Endodermal cell (in vitro differentiated cells): ENCODE data around the gene CHKB. TPM values are rescaled to one million over a fixed set of nuclear protein-coding genes. Genes with fewer than 3 reads are reported as not detected.

Experiments used
- DNase-seq: peaks from one replicate; pipeline ENCODE4 v3.0.0-alpha.2; 2017
- H3K27ac ChIP-seq: 2 replicates; pipeline ENCODE4 v1.5.1; 2013; ENCODE audit warnings: mild to moderate bottlenecking, low read depth, low read length, moderate library complexity
- H3K27me3 ChIP-seq: 2 replicates; pipeline ENCODE4 v1.6.1; 2013; ENCODE audit warnings: mild to moderate bottlenecking, low read length, moderate library complexity; ENCODE audit not compliant: insufficient read depth, control insufficient read depth, poor library complexity, severe bottlenecking
- H3K36me3 ChIP-seq: 2 replicates; pipeline ENCODE4 v1.7.0; 2013; ENCODE audit warnings: mild to moderate bottlenecking, low read length, moderate library complexity; ENCODE audit not compliant: control insufficient read depth, insufficient read depth
- H3K4me1 ChIP-seq: one replicate; pipeline ENCODE4 v1.7.0; 2013; ENCODE audit warnings: low read length; ENCODE audit not compliant: control insufficient read depth, insufficient read depth
- H3K4me3 ChIP-seq: 2 replicates; pipeline ENCODE4 v1.5.1; 2013; ENCODE audit warnings: mild to moderate bottlenecking, low read length, moderate library complexity
- H3K9ac ChIP-seq: 2 replicates; pipeline ENCODE4 v1.6.1; 2013; ENCODE audit warnings: mild to moderate bottlenecking, low read length, moderate library complexity; ENCODE audit not compliant: poor library complexity, severe bottlenecking; ENCODE audit errors: extremely low read depth
- H3K9me3 ChIP-seq: 2 replicates; pipeline ENCODE4 v1.6.1; 2013; ENCODE audit warnings: mild to moderate bottlenecking, low read length, moderate library complexity; ENCODE audit not compliant: control insufficient read depth
- H3K27ac Mint-ChIP-seq: 2 replicates; pipeline ENCODE4 v1.8.0; 2020; ENCODE audit warnings: mixed read lengths
- H3K27me3 Mint-ChIP-seq: 2 replicates; pipeline ENCODE4 v1.8.0; 2021; ENCODE audit warnings: mild to moderate bottlenecking, mixed read lengths; ENCODE audit not compliant: insufficient read depth
- H3K36me3 Mint-ChIP-seq: 2 replicates; pipeline ENCODE4 v1.8.0; 2020; ENCODE audit warnings: low read depth, mixed read lengths
- H3K4me1 Mint-ChIP-seq: 2 replicates; pipeline ENCODE4 v1.8.0; 2020; ENCODE audit warnings: mixed read lengths
- H3K4me3 Mint-ChIP-seq: 2 replicates; pipeline ENCODE4 v1.8.0; 2020; ENCODE audit warnings: mild to moderate bottlenecking, moderate library complexity, mixed read lengths
- H3K9me3 Mint-ChIP-seq: 2 replicates; pipeline ENCODE4 v1.8.0; 2020; ENCODE audit warnings: mild to moderate bottlenecking, mixed read lengths
- WGBS, 2 experiments: methylation state at CpG; one replicate each; pipeline versions ENCODE4 v1.1.5 to v1.1.7; 2013; ENCODE audit warnings: missing lambda C conversion rate in 2 of 2, mixed read lengths in 1 of 2; ENCODE audit not compliant: insufficient coverage in 1 of 2, insufficient read length in 1 of 2; 5-methylcytosine and 5-hydroxymethylcytosine counted together
- total RNA-seq, 2 donors: library from RNA; stranded (reverse); fragmentation: NEBNext Ultra II Directional in 1 of 2; extraction: Animal tissue kit (Norgen Biotek cat#: 25700) in 1 of 2; gene quantifications; 2 replicates in 1 of 2; 3 replicates in 1 of 2; pipeline ENCODE4 v1.2.1, GENCODE V29; 2021
- TF ChIP-seq, protein P1 (sequence below): fragments of 200-600 bp; sonication (generic); conservative IDR thresholded peaks from 2 replicates; pipeline ENCODE4 v1.5.0; 2021; ENCODE audit warnings: antibody characterized with exemption, mild to moderate bottlenecking

Gene CHKB
- total RNA-seq, 2 donors from 2014 or later, result 108 TPM

DNA sequence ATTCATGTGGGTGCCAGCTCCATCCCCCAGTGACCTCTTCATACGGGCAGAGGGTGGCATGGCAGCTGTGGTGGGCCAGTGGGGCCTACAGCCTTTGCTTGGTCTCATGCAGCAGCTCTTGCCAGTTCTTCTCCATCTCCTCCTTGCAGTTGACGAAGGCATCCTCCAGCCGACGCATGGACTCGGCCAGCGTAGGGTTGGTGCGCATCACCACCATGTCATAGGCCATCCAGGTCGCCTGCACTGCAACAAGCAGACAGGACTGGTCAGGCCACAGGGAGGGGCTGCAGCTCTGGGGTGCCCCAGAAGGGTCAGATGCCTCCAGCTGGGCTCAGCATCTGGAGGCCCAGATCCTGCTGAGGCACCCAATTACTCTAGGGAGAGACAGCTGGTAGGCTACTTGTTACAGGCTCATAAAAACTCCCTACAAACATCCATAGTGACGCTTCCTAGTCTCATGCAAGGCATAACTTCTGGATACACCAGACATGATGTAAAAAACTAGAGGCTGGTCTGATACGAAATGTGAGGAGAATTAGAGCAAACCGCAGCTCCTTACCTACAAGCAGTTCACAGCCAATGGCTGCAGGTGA, 31.4 kb downstream of the CHKB start:
- H3K4me1 Mint-ChIP-seq, result peaks cover 3% of the 10 kb centered on the region
- peaks cover 4% of the 10 kb centered on the region for H3K27me3 Mint-ChIP-seq
- H3K9me3 Mint-ChIP-seq, result no peaks in the 10 kb centered on the region
- no peak overlapping the region for H3K4me3 Mint-ChIP-seq
- TF ChIP-seq, protein P1, sequence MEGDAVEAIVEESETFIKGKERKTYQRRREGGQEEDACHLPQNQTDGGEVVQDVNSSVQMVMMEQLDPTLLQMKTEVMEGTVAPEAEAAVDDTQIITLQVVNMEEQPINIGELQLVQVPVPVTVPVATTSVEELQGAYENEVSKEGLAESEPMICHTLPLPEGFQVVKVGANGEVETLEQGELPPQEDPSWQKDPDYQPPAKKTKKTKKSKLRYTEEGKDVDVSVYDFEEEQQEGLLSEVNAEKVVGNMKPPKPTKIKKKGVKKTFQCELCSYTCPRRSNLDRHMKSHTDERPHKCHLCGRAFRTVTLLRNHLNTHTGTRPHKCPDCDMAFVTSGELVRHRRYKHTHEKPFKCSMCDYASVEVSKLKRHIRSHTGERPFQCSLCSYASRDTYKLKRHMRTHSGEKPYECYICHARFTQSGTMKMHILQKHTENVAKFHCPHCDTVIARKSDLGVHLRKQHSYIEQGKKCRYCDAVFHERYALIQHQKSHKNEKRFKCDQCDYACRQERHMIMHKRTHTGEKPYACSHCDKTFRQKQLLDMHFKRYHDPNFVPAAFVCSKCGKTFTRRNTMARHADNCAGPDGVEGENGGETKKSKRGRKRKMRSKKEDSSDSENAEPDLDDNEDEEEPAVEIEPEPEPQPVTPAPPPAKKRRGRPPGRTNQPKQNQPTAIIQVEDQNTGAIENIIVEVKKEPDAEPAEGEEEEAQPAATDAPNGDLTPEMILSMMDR, result no peak
- no peak for DNase-seq
- WGBS, 2 experiments, result 93 to 94% methylated on average over 5 to 11 of the region's 11 CpGs
- no peak overlapping the region for H3K27ac Mint-ChIP-seq
- H3K36me3 ChIP-seq, result no peaks in the 10 kb centered on the region
- no peaks in the 10 kb centered on the region for H3K36me3 Mint-ChIP-seq
- H3K9ac ChIP-seq, result no peak overlapping the region
- H3K9me3 ChIP-seq, result no peaks in the 10 kb centered on the region
- H3K27ac ChIP-seq, result no peak overlapping the region
- no peaks in the 10 kb centered on the region for H3K4me1 ChIP-seq
- H3K27me3 ChIP-seq, result no peaks in the 10 kb centered on the region
- H3K4me3 ChIP-seq, result no peak overlapping the region

GRCh38 chr22:50550395-50550794, 32.3 kb downstream of the CHKB start:
- H3K4me3 ChIP-seq, result no peak overlapping the region
- Mint-ChIP-seq H3K27ac (no peak overlapping the region), H3K36me3 (no peaks in the 10 kb centered on the region), H3K4me3 (no peak overlapping the region), H3K4me1 (peaks cover 3% of the 10 kb centered on the region), H3K27me3 (peaks cover 8% of the 10 kb centered on the region), H3K9me3 (no peaks in the 10 kb centered on the region)
- H3K27me3 ChIP-seq, result no peaks in the 10 kb centered on the region
- WGBS, 2 experiments, result 92 to 95% methylated on average over 7 to 8 of the region's 8 CpGs
- no peaks in the 10 kb centered on the region for H3K4me1 ChIP-seq
- no peaks in the 10 kb centered on the region for H3K36me3 ChIP-seq
- no peaks in the 10 kb centered on the region for H3K9me3 ChIP-seq
- H3K9ac ChIP-seq, result no peak overlapping the region
- no peak overlapping the region for H3K27ac ChIP-seq
- DNase-seq, result no peak
- TF ChIP-seq, protein P1, result no peak

DNA sequence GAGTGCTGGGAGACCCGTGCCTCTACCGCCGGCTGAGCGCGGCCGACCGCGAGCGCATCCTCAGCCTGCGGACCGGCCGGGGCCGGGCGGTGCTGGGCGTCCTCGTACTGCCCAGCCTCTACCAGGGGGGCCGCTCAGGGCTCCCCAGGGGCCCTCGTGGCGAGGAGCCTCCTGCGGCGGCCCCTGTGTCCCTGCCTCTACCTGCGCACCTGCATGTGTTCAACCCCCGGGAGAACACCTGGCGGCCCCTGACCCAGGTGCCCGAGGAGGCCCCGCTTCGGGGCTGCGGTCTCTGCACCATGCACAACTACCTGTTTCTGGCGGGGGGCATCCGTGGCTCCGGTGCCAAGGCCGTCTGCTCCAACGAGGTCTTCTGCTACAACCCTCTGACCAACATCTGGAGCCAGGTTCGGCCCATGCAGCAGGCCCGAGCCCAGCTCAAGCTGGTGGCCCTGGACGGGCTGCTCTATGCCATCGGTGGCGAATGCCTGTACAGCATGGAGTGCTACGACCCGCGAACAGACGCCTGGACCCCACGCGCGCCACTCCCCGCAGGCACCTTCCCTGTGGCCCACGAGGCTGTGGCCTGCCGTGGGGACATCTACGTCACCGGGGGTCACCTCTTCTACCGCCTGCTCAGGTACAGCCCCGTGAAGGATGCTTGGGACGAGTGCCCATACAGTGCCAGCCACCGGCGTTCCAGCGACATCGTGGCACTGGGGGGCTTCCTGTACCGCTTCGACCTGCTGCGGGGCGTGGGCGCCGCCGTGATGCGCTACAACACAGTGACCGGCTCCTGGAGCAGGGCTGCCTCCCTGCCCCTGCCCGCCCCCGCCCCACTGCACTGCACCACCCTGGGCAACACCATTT, 33.5 kb downstream of the CHKB start:
- no peaks in the 10 kb centered on the region for H3K4me1 ChIP-seq
- Mint-ChIP-seq H3K36me3 (no peaks in the 10 kb centered on the region), H3K27ac (no peak overlapping the region), H3K9me3 (no peaks in the 10 kb centered on the region), H3K4me1 (peaks cover 3% of the 10 kb centered on the region), H3K4me3 (no peak overlapping the region), H3K27me3 (peaks cover 18% of the 10 kb centered on the region)
- no peak overlapping the region for H3K9ac ChIP-seq
- H3K27me3 ChIP-seq, result peaks cover 11% of the 10 kb centered on the region
- no peak for DNase-seq
- H3K36me3 ChIP-seq, result no peaks in the 10 kb centered on the region
- WGBS, 2 experiments, result 95% methylated on average over 31 to 68 of the region's 68 CpGs
- no peaks in the 10 kb centered on the region for H3K9me3 ChIP-seq
- H3K4me3 ChIP-seq, result no peak overlapping the region
- TF ChIP-seq, protein P1, result no peak
- no peak overlapping the region for H3K27ac ChIP-seq
